ENCODE data around the gene ACTG2.
A peak's percentile ranks its signal among the peaks of the same experiment; 100 is the strongest.
"Not testable (repeated sequence)": the region's sequence is repeated elsewhere in the genome, so short reads cannot be mapped to it uniquely, and the experiment has no call there.

Gene ACTG2

DNA sequence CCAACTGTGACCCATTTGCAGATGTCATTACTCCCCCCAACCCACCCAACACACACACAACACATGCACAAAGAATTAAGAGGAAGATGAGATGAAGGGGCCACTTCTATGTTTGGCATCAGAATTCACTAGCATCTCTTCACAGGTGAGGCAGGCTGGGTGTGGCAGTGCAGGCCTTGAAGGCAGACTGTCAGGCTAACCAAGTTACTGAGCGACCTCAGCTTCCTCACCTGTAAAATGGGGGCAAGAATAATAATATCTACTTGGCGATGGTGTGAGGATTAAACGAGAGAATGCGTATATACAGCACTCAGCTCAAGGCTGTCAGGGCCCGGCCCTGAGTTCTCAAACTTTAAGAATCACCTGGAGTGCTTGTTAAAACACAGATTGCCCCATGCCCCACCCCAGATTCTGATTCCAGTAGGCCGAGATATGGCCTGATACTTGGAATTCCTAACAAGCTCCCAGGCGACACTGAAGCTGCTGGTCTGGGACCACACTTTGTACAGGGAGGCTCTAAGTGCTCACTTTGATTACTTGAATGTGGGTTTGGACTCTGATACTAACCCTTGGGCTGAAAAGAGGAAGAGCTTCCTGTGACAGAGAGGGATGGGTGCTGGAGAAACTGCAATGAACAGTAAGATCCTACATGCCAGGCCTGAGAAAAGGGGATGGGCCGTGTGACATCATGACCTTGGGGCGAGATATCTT lies 1.1 kb downstream of the ACTG2 start:
- no peak for DNase-seq

DNA sequence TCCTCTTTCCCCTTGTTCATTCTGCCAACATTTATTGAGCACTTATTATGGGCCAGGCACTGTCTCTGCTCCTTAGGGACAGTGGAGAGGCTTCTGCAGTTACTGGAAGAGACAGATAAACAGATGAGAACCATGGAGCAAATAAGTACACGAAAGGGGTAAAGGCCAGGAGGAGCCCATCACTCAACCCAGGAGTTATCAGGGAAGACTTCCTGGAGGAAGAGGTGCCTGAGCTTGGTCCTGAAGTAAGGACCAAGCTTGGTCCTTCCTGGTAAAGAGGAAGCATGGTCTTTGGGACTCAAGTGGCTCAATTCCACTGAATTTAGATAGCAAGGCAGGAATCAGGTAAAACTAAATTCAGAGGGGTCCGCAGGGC lies 1.7 kb downstream of the ACTG2 start:
- no peak for DNase-seq

DNA sequence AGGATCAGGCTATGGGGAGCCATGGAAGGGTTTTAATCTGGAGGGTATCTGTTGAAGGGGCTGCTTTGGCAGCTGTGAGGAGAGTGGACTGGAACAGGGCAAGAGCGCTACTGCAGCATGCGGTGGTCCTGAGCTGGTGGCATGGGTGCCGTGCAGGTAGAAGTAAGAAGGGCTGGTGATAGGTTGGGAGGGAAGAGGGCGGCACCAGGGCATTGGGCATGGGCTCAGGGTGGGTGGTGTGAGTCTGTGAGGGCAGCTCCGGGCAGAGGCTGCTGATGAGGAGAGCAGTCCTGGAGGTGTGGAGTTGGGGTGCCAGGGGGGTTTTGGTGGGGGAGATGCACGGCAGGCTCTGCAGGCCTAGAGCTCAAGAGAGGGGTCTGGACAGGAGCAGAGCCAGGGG lies 2.1 kb downstream of the ACTG2 start:
- DNase-seq: no peak

DNA sequence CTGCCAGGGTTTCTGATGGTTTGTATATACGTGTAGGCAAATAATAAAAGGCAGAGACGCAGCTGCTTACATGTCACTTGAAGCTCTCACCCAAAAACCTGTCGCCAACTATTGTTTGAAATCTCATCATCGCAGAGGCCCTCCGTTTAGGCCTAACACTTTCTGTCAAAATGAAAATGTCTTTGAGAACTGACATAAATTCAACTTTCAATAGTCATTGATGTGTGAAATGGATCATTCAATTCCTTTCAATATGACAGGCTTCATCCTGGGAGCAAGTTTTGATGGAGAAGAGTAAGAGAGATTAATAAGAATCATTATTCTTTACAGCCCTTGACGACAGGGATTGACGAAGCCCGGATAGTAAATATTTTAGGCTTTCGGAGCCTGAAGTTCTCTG lies 2.7 kb downstream of the ACTG2 start:
- DNase-seq: no peak

DNA sequence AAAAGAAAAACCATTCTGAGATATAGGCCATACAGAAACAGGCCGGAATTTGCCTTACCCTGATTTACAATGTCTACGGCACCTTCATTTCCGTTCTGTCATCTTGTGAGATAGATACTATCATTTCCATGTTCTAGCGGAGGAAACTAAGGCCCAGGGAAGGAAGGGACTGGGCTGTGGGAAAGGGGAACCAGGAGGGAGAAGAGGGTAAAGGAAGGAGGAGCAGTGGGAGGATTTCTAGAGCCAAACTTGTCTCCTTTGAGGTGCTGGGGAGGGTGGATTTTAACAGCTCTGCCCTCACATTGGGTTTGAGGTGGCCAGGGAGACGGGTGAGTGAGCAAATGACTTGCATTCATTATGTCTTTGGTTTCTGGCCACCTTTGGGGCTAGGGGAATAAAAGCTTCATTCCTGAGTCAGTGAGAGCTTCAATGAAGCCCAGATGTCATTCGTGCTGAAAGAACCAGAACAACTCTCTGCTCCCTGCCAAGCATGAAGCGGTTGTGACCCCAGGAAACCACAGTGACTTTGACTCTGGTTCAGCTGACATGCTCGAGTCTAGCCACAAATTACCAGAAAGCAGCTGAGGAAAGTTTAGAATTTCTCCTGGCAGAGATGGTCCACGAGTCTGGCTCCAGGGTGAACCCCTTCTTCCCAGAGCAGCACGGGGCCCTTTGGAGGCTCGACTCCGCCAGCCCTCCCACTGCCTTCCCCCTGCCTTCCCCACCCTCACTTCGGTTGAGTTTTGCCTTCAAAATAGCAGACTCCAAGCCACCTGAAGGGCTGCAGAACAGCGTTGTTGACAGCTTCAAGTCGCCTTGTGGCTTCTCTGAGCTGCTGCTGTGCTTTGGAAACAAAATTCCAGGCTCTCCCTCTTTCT lies 3.8 kb downstream of the ACTG2 start:
- peak; percentile 22 to 48 for DNase-seq

DNA sequence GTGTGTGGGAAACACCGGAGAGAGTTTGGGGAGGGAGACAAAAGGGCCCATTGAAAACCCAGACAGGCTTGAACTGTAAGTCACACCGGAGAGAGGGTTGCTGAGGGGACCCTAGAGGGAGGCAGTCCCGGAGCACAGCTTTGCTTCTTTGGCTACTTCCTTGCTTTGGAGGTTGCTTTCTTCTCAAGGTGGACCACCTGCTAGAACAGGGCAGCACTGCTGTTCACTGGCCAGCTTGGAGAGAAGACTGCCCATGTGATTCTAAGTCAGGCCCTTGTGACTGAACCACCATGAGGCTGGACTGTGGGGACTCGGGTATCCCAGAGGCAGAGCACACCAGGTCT lies 4.4 kb downstream of the ACTG2 start:
- no peak for DNase-seq

DNA sequence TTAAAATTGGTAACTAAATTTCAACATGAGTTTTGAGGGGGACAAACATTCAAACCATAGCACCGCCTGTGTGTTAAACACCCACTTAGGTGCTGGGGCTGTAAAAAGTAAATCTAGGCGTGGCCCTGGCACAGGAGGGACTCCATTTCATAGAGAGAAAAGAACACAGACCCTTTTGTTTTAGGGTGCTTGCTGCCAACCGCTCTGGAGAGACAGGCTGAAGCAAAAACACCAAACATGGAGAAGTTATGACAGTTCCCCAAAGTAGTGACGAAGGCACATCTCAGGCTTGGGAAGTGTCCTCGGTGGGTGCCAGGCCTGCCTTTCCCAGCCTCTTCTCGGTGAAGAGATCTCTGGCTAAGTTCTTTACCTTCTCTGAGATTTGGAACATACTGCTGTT lies 5.1 kb downstream of the ACTG2 start:
- no peak for DNase-seq

DNA sequence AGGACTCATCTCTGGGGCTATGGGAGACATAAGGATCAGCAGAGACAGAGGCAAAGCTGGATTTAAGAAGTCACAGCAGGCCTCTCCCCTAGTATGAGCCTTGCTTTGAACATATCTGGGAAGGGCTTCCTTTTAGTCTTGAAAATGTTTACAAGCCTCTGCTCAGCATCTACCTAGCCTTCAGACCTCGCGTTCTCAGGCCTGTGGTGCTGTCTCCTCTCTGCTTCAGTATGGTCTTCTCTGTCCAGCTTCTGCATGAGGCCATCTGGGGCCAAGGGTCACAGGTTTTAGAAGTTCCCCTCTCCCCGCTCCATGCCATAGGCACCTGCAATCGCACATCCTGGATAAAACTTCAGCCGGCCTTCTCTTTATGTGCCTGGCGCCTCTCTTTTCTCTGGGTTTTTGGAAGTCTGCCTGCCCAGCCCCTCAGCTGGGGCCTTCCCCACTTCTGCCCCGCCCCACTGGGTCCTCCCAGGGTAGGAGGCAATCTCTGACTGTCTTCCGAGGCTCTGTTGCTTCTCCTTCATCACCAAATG lies 7.1 kb downstream of the ACTG2 start:
- no peak for DNase-seq

DNA sequence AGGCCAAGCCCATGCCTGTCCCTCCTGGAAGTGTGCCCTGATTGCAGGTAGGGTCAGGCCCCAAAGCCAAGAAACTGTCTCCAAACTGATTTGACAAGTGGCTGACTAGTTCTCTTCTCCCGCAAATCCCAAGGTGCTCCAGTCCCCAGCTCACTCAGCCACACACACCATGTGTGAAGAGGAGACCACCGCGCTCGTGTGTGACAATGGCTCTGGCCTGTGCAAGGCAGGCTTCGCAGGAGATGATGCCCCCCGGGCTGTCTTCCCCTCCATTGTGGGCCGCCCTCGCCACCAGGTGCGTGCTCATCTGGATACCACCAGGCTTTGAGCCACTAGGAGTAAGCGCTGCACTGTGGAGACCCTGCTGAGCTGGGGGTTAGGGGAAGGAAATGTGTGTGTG lies 8.3 kb downstream of the ACTG2 start:
- no peak for DNase-seq

DNA sequence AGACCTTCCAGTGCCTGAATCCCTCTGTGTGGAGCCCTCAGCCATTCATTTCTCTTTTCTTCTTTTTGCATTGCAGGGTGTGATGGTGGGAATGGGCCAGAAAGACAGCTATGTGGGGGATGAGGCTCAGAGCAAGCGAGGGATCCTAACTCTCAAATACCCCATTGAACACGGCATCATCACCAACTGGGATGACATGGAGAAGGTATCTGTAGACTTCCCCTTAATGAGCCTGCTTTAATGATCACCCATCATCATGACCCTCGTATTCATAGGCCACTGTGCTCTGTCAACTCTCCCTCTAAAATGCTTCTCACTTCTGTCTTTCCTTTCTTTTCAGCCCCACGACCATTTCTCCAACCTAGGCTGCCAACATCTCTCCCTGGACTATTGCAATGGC lies 9.5 kb downstream of the ACTG2 start:
- DNase-seq: no peak

DNA sequence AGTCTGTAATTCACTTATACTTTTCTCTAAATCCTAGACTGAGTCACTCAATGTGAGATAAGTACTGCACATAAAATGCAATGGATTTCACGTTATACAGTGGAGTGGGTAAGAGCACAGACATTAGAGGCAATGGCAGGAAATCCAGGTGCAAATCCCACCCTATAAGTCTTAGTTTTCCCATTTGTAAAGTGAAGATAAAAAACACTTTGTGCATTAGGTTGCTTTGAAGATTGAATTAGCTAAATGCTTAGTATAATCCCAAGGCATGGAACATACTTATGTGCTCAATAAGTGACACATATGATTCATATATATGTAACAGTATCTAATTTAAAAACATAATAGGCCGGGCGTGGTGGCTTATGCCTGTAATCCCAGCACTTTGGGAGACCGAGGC lies 10.5 kb downstream of the ACTG2 start:
- no peak for DNase-seq

DNA sequence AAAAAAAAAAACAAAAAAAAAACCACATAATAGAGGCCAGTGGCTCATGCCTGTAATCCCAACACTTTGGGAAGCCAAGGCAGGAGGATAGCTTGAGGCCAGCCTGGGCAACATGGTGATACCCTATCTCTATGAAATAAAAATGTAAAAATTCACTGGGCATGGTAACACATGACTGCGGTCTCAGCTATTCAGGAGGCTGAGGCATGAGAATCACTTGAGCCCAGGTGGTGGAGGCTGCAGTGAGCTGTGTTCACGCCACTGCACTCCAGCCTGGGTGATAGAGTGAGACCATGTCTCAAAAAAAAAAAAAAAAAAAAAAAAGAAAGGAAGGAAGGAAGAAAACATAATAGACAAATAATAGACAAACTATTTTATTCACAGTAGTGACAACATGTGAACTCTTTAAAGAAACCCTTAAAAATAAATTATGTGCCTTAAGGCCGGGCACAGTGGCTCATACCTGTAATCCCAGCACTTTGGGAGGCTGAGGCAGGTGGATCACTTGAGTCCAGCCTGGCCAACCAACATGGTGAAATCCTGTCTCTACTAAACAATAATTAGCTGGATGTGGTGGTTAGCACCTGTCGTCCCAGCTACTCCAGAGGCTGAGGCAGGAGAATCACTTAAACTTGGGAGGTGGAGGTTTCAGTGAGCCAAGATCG lies 11.3 kb downstream of the ACTG2 start:
- not testable (repeated sequence) for DNase-seq

DNA sequence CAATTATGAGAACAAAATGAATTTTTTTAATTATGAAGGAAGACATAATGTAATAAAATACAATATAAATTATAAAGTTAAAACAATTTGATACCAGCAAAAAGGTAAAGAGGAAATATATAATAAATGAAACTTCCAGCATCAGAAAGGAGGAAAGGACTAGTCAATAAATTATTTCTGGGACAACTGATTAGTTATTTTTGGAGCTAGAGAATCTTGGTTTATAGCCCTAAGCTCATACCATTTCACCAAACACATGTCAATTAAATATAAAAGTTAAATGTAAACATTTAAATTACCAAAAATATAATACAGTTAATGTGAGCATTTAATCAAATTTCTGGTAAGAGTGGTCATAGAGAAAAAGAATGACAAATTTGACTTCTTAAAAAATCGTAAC lies 12.1 kb downstream of the ACTG2 start:
- DNase-seq: no peak

DNA sequence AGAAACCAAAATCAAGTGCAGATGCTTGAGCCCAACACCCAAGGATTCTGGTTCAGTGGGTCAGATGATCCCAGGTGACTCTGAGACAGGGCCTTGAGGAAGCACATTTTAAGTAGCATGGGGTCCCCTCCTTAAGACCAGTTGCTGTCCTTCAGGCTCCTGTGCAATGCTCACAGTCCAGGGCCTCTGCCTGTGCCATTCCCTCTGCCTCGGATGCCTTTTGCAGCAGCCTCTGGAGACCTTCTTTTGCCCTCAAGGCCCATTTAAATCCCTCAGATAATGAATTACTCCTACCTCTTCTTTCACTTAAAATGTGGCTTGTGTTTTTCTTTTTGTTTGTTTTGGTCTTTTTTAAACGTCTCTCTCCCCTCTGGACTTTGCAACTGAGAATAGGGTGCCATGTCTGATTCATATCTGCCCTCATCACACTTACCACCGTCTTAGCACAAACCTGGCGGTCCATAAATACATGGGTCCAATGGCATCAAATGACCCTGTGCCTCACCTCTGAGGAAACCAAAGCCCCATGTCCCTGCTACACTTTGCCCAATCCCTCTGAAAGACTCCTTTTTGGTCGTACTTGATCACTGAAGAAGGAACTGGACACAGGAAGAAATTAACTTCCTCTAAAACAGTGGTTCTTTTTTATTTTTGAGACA lies 14.2 kb downstream of the ACTG2 start:
- no peak for DNase-seq

DNA sequence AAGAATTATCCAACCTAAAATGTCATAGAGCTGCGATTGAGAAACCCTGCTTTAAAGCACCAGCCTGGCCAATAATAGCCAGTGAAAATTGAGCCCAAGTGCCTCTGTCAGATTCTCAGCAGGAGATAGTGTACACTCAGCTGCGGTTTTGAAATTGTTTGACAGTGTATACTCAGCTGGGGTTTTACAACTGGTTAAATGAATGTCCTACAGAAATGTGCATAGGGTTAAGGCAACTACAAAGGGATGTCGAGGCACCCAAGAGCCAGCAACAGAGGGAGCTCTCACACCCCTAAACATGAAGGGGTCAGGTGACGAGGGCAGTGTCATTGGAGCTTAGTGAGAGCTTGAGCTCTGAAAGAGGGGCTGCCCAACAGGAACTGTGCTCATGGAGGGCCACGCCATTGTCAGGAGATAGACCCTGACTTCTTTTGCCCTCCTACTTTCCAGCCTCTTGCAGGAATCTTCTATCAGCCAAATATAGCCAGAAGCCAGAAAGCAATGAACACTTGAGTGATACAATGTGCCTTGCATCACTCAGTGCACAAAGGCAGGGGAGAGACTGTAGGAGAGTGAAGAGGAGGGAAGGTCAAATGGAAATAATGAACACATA lies 15.1 kb downstream of the ACTG2 start:
- peak; percentile 56 to 57 for DNase-seq

DNA sequence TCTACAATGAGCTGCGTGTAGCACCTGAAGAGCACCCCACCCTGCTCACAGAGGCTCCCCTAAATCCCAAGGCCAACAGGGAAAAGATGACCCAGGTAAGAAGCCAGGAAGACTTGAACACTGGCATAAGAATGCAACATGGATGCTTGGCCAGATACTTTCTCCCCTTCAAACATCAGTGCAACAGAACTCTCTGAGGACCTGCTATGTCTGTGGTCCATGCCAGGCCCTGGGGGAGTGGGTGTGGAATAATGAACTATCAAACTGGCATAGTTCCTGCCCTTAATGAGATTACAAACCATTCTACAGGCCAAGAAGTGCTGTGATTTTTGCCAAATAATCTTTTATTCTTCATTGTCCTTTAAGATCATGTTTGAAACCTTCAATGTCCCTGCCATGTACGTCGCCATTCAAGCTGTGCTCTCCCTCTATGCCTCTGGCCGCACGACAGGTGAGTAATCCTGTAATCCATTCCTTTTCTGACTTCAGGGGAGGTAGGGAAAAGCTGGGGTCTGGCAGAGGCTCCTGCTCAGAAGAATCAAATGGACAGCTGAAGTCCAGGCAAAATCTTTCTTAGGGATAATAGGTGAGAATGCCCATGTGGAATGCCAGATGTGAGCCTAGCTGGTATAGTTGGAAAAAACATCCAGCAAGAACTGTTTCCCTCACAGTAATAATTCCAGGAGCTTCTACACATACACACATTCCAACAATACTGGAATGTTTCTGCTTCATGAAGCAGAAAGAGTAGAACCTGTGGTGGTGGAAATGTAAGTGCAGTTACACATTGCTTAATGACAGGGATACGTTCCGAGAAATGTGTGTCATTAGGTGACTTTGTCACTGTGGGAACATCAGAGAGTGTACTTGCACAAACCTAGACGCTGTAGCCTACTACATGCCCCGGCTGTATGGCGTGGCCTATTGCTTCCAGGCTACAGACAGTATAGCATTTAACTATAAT lies 16.2 kb downstream of the ACTG2 start:
- DNase-seq: no peak

DNA sequence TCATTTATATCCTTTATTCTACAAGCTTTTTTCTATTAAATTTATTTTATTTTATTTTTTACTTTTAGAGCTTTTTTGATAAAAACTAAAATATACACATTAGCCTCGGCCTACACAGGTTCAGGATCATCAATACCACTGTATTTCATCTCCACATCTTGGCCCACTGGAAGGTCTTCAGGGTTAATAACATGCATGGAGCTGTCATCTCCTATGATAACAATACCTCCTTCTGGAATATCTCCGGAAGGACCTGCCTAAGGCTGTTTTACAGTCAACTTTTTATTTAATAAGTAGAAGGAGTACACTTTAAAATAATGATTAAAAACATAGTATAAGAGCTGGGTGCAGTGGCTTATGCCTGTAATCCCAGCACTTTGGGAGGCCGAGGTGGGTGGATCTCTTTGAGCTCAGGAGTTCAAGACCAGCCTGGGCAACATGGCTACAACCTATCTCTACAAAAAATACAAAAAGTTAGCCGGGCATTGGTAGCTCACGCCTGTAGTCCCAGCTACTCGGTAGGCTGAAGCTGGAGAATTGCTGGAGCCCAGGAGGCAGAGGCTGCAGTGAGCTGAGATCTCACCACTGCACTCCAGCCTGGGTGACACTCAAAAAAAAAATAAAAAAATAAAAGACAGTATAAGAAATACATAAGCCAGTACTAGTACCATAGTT lies 18.2 kb downstream of the ACTG2 start:
- no peak for DNase-seq

DNA sequence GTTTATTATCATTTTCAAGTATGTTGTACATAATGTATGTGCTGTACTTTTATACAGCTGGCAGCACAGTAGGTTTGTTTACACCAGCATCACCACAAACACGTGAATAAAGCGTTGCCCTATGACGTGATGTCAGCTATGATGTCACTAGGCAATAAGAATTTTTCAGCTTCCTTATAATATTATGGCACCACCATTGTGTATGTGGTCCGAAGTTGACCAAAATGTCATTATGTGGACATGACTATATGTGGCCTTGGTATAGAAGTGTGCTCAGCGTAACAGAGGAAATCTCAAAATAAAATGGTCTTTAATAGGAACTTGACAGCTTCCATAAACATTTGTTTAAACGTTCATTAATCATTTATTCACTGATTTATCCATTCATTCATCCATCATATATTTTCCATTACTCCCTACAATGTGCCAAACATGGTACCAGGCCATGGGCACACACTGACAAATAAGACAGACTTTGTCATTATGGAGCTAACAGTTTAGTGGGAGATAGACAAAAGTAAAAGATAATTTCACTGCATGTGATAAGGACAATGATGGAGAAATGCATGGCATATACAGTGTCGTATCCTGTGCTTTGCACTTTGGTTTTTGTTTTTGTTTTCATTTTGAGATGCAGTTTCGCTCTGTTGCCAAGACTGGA lies 18.9 kb downstream of the ACTG2 start:
- no peak for DNase-seq

DNA sequence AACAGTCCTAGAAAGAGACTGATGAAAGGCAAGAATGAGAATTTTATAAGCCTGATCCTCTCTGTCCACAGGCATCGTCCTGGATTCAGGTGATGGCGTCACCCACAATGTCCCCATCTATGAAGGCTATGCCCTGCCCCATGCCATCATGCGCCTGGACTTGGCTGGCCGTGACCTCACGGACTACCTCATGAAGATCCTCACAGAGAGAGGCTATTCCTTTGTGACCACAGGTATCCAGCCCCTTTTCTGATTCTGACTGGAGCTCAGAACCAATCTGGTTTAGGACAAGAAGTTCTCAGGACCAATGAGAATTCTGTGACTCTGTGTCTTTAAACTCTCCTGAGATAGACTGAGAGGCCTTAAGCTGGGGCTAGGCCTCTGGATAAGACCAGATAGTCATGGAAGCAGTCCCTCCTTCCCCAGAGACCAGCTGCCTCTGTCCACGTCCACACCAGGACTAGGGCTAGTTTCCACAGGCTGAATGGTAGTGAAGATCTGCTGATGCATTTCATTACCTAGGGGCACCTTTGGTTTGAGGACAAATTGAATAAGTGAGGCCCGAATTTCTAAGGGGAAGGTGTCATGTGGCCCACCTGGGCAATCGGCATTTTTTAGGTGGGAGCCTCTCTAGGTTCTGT lies 20.7 kb downstream of the ACTG2 start:
- DNase-seq: no peak

DNA sequence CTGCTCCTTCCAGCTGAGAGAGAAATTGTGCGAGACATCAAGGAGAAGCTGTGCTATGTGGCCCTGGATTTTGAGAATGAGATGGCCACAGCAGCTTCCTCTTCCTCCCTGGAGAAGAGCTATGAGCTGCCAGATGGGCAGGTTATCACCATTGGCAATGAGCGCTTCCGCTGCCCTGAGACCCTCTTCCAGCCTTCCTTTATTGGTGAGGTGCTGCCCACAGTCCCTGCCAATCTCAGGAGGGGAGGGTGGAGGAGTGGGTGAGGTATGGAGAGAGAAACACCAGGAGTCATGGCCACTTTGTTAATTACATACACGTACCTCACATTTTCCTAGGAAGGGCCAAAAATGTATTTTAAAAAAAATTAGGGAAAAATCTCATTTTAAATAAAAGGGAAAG lies 21.9 kb downstream of the ACTG2 start:
- DNase-seq: no peak
